OCI-LY7 (cell line): ENCODE results near the gene NTM. TPM values are rescaled to one million over a fixed set of nuclear protein-coding genes. Genes with fewer than 3 reads are reported as not detected.

Experiments
- BruUV-seq: library from RNA; stranded (reverse); fragments of 400-500 nt; replicated peaks from 2 replicates; lab custom pipeline; 2021; lab: Mats Ljungman, UMichigan
- CTCF ChIA-PET: fragments of 300-600 bp; sonication (Branson Sonifier 250); formaldehyde crosslinking; loops from one replicate; lab custom pipeline; 2022; ENCODE audit warnings: antibody characterized with exemption; ENCODE audit not compliant: unreplicated experiment; lab: Charles Lee
- POLR2A ChIA-PET: fragments of 300-600 bp; sonication (Branson Sonifier 250); formaldehyde crosslinking; loops from one replicate; lab custom pipeline; 2022; ENCODE audit warnings: antibody characterized with exemption; lab: Charles Lee
- DNase-seq: peaks from one replicate; pipeline ENCODE4 v3.0.0-alpha.2; 2015; ENCODE audit warnings: low spot score
- H2AFZ ChIP-seq: fragments of 200-600 bp; sonication (generic), shearing (Covaris generic); 2 replicates; pipeline ENCODE4 v1.6.1; 2014; ENCODE audit warnings: mild to moderate bottlenecking, antibody characterized with exemption, low read length, moderate library complexity
- H3K27ac ChIP-seq: fragments of 200-600 bp; sonication (generic); 2 replicates; pipeline ENCODE4 v1.5.1; 2014; ENCODE audit warnings: mixed run types, low read depth, mild to moderate bottlenecking, moderate library complexity, low read length, inconsistent platforms; ENCODE audit not compliant: poor library complexity, severe bottlenecking
- H3K36me3 ChIP-seq: fragments of 200-600 bp; sonication (generic); 2 replicates; pipeline ENCODE4 v1.6.1; 2014; ENCODE audit warnings: mild to moderate bottlenecking, antibody characterized with exemption, low read length, moderate library complexity, mixed read lengths; ENCODE audit not compliant: insufficient read depth
- H3K4me1 ChIP-seq: fragments of 200-600 bp; sonication (generic); 2 replicates; pipeline ENCODE4 v1.5.1; 2014; ENCODE audit warnings: mild to moderate bottlenecking, low read length; ENCODE audit not compliant: insufficient read depth, poor library complexity, severe bottlenecking
- H3K4me2 ChIP-seq: fragments of 200-600 bp; sonication (generic); 2 replicates; pipeline ENCODE4 v1.6.1; 2014; ENCODE audit warnings: mild to moderate bottlenecking, low read length
- H3K4me3 ChIP-seq: fragments of 200-600 bp; sonication (generic); 2 replicates; pipeline ENCODE4 v1.5.1; 2014; ENCODE audit warnings: mild to moderate bottlenecking, low read depth, low read length; ENCODE audit not compliant: poor library complexity, severe bottlenecking
- H3K79me2 ChIP-seq: fragments of 200-600 bp; sonication (generic); 2 replicates; pipeline ENCODE4 v1.6.1; 2016; ENCODE audit warnings: low read depth, mild to moderate bottlenecking, low read length, moderate library complexity, mixed read lengths; ENCODE audit not compliant: insufficient read depth
- H3K9me2 ChIP-seq: fragments of 200-600 bp; sonication (generic); 2 replicates; pipeline ENCODE4 v1.6.1; 2016; ENCODE audit warnings: mild to moderate bottlenecking, low read length, mixed read lengths; ENCODE audit not compliant: insufficient read depth
- H3K9me3 ChIP-seq: fragments of 200-600 bp; sonication (generic); 2 replicates; pipeline ENCODE4 v1.6.1; 2014; ENCODE audit warnings: mild to moderate bottlenecking, mixed run types, low read length, mixed read lengths
- H4K20me1 ChIP-seq: fragments of 200-600 bp; sonication (generic); 2 replicates; pipeline ENCODE4 v1.6.1; 2014; ENCODE audit warnings: mild to moderate bottlenecking, antibody characterized with exemption, low read length, moderate library complexity, mixed read lengths; ENCODE audit not compliant: insufficient read depth
- EZH2phosphoT487 ChIP-seq: fragments of 200-600 bp; sonication (generic); IDR thresholded peaks from 2 replicates; pipeline ENCODE4 v1.6.1; 2018; ENCODE audit warnings: low read depth, borderline replicate concordance, mild to moderate bottlenecking, mixed run types, antibody characterized with exemption, low read length, moderate library complexity, mixed read lengths
- intact Hi-C: fragments of 100-400 bp; cut with micrococcal nuclease; formaldehyde crosslinking; loops from one replicate; pipeline ENCODE4 v1.10.0; 2022; ENCODE audit not compliant: unreplicated experiment
- total RNA-seq, 2 experiments: library from RNA; depleted of rRNA in 1 of 2; stranded (reverse); fragments of >200 nt in 1 of 2; shearing (Covaris generic) in 1 of 2; gene quantifications; 2 replicates each; pipeline ENCODE4 v1.2.3, GENCODE V29; 2014 to 2022
- TF ChIP-seq, protein P1 (sequence below): fragments of 200-600 bp; sonication (generic); conservative IDR thresholded peaks from 2 replicates; pipeline ENCODE4 v1.5.1; 2014; ENCODE audit warnings: mild to moderate bottlenecking, antibody characterized with exemption, low read length, moderate library complexity, mixed read lengths

Gene NTM
- total RNA-seq, 2 experiments from 2014 or later = not detected

DNA sequence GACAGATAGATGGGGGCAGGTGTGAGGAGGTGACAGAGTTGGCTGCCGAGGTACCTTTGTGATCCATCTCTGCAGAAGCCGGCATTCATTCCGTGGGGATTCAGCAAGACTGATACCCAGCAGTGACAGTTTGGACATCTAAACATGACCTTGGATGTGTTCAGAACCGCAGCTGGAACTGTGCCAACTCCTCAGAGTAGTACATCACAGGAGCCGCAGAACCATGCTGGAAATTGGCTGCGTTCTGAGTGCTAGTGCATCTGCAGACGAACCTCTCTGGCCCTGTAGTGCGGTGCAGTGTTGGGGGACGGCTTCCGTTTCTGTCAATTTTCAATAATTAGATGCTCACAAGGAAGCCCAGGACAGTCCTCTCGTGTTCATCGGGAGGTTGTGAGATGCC, 772.1 kb downstream of the NTM start:
- no TSS peak for BruUV-seq
- CTCF ChIA-PET = no interaction called here

DNA sequence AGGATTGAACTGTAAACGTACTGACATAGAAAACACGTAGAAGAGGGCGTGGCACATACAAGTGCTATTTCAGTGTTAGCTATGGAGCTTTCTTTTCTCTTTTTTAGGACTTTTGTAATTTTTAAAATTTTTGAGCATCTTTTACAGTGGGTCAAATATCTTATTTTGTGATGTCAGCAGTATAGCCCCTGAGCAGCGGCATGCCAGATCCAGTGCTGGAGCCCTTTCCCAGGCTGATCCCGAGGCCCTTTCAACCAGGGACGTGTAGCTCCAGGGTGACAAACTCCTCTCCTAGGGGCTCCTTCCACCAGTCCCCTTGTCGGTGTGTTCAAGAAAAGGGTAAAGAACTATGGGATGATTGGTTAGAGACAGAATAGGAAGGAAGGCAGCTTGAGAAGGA, 777.0 kb downstream of the NTM start:
- no peaks in the 10 kb centered on the region for H3K79me2 ChIP-seq
- ChIA-PET POLR2A (interaction anchor here (0.6 kb wide), 2 partner anchors 32 to 835 kb away, joined by 3 read pairs; no protein-coding TSS in a partner anchor), CTCF (no interaction called here)
- H2AFZ ChIP-seq = no peak overlapping the region
- DNase-seq = no peak
- H3K9me3 ChIP-seq = no peaks in the 10 kb centered on the region
- H3K4me3 ChIP-seq = no peak overlapping the region
- no peaks in the 10 kb centered on the region for H3K36me3 ChIP-seq
- H3K9me2 ChIP-seq = no peaks in the 10 kb centered on the region
- intact Hi-C loops = no loop called here
- no peaks in the 10 kb centered on the region for H4K20me1 ChIP-seq
- no TSS peak for BruUV-seq
- H3K4me2 ChIP-seq = no peak overlapping the region
- H3K27ac ChIP-seq = no peak overlapping the region
- TF ChIP-seq, protein P1, sequence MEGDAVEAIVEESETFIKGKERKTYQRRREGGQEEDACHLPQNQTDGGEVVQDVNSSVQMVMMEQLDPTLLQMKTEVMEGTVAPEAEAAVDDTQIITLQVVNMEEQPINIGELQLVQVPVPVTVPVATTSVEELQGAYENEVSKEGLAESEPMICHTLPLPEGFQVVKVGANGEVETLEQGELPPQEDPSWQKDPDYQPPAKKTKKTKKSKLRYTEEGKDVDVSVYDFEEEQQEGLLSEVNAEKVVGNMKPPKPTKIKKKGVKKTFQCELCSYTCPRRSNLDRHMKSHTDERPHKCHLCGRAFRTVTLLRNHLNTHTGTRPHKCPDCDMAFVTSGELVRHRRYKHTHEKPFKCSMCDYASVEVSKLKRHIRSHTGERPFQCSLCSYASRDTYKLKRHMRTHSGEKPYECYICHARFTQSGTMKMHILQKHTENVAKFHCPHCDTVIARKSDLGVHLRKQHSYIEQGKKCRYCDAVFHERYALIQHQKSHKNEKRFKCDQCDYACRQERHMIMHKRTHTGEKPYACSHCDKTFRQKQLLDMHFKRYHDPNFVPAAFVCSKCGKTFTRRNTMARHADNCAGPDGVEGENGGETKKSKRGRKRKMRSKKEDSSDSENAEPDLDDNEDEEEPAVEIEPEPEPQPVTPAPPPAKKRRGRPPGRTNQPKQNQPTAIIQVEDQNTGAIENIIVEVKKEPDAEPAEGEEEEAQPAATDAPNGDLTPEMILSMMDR = no peak
- no peak for TF ChIP-seq EZH2phosphoT487
- H3K4me1 ChIP-seq = no peaks in the 10 kb centered on the region

More for the DNA sequence above, 772.1 kb downstream of the NTM start:
- H4K20me1 ChIP-seq = no peaks in the 10 kb centered on the region
- H3K4me2 ChIP-seq = no peak overlapping the region
- DNase-seq = no peak
- no peaks in the 10 kb centered on the region for H3K9me3 ChIP-seq
- H3K36me3 ChIP-seq = no peaks in the 10 kb centered on the region
- TF ChIP-seq, protein P1 = no peak
- no peak for TF ChIP-seq EZH2phosphoT487
- H3K4me3 ChIP-seq = no peak overlapping the region
- no peak overlapping the region for H3K27ac ChIP-seq
- POLR2A ChIA-PET = no interaction called here
- no peaks in the 10 kb centered on the region for H3K9me2 ChIP-seq
- intact Hi-C loops = no loop called here
- no peak overlapping the region for H2AFZ ChIP-seq
- no peaks in the 10 kb centered on the region for H3K4me1 ChIP-seq
- no peaks in the 10 kb centered on the region for H3K79me2 ChIP-seq

DNA sequence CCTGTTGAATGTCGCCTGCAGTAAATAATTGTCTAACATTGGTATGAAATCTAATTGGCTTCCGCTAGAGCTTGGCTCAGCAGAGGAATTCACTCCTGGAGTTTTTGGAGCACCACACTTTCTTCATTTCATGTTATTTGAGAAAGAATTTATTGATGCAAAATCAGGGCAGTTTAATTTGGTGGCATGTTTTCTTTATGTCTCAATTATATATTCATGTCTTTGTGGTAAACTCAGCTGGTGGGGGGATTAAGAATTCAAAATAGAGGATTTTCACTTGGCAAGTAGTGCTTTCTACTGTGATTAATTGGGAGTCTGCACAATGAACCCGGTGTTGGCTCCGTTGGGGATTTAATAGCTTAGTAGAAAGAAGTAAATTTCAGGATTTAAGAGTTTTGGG, 784.4 kb downstream of the NTM start:
- H3K9me3 ChIP-seq = no peaks in the 10 kb centered on the region
- no peaks in the 10 kb centered on the region for H3K36me3 ChIP-seq
- intact Hi-C loops = no loop called here
- no peak for DNase-seq
- no peaks in the 10 kb centered on the region for H3K79me2 ChIP-seq
- TF ChIP-seq EZH2phosphoT487 = no peak
- TF ChIP-seq, protein P1 = no peak
- BruUV-seq = no TSS peak
- ChIA-PET POLR2A (no interaction called here), CTCF (no interaction called here)
- no peak overlapping the region for H3K4me3 ChIP-seq
- H3K4me2 ChIP-seq = no peak overlapping the region
- H3K4me1 ChIP-seq = no peaks in the 10 kb centered on the region
- H4K20me1 ChIP-seq = no peaks in the 10 kb centered on the region
- H3K9me2 ChIP-seq = no peaks in the 10 kb centered on the region
- H2AFZ ChIP-seq = no peak overlapping the region
- H3K27ac ChIP-seq = no peak overlapping the region
